Measurements from ENCODE around the gene CAMTA2. TPM values are rescaled to one million over a fixed set of nuclear protein-coding genes. Genes with fewer than 3 reads are reported as not detected.

CAMTA2 gene
- total RNA-seq, 1 experiment from 2014 or later: 9.2 TPM

DNA sequence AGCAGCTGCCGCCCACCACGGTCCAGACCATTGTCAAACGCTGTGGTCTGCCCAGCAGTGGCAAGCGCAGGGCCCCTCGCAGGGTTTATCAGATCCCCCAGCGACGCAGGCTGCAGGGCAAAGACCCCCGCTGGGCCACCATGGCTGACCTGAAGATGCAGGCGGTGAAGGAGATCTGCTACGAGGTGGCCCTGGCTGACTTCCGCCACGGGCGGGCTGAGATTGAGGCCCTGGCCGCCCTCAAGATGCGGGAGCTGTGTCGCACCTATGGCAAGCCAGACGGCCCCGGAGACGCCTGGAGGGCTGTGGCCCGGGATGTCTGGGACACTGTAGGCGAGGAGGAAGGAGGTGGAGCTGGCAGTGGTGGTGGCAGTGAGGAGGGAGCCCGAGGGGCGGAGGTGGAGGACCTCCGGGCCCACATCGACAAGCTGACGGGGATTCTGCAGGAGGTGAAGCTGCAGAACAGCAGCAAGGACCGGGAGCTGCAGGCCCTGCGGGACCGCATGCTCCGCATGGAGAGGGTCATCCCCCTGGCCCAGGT, 34.8 kb upstream of the CAMTA2 start (continued):
- TF ChIP-seq, protein P1, sequence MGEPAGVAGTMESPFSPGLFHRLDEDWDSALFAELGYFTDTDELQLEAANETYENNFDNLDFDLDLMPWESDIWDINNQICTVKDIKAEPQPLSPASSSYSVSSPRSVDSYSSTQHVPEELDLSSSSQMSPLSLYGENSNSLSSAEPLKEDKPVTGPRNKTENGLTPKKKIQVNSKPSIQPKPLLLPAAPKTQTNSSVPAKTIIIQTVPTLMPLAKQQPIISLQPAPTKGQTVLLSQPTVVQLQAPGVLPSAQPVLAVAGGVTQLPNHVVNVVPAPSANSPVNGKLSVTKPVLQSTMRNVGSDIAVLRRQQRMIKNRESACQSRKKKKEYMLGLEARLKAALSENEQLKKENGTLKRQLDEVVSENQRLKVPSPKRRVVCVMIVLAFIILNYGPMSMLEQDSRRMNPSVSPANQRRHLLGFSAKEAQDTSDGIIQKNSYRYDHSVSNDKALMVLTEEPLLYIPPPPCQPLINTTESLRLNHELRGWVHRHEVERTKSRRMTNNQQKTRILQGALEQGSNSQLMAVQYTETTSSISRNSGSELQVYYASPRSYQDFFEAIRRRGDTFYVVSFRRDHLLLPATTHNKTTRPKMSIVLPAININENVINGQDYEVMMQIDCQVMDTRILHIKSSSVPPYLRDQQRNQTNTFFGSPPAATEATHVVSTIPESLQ (CRISPR knock-in tag; IDR thresholded peaks at IDR 0.05): no peak
- TF ChIP-seq KAT7 (CRISPR knock-in tag; IDR thresholded peaks at IDR 0.05; ENCODE audit: borderline replicate concordance): no peak
- TF ChIP-seq, protein P2, sequence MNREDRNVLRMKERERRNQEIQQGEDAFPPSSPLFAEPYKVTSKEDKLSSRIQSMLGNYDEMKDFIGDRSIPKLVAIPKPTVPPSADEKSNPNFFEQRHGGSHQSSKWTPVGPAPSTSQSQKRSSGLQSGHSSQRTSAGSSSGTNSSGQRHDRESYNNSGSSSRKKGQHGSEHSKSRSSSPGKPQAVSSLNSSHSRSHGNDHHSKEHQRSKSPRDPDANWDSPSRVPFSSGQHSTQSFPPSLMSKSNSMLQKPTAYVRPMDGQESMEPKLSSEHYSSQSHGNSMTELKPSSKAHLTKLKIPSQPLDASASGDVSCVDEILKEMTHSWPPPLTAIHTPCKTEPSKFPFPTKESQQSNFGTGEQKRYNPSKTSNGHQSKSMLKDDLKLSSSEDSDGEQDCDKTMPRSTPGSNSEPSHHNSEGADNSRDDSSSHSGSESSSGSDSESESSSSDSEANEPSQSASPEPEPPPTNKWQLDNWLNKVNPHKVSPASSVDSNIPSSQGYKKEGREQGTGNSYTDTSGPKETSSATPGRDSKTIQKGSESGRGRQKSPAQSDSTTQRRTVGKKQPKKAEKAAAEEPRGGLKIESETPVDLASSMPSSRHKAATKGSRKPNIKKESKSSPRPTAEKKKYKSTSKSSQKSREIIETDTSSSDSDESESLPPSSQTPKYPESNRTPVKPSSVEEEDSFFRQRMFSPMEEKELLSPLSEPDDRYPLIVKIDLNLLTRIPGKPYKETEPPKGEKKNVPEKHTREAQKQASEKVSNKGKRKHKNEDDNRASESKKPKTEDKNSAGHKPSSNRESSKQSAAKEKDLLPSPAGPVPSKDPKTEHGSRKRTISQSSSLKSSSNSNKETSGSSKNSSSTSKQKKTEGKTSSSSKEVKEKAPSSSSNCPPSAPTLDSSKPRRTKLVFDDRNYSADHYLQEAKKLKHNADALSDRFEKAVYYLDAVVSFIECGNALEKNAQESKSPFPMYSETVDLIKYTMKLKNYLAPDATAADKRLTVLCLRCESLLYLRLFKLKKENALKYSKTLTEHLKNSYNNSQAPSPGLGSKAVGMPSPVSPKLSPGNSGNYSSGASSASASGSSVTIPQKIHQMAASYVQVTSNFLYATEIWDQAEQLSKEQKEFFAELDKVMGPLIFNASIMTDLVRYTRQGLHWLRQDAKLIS (CRISPR knock-in tag; IDR thresholded peaks at IDR 0.05; ENCODE audit: borderline replicate concordance): no peak
- no peak for TF ChIP-seq NR1H2 (CRISPR knock-in tag; IDR thresholded peaks at IDR 0.05)
- no peak for TF ChIP-seq CREM (CRISPR knock-in tag; IDR thresholded peaks at IDR 0.05)
- TF ChIP-seq, protein P3, sequence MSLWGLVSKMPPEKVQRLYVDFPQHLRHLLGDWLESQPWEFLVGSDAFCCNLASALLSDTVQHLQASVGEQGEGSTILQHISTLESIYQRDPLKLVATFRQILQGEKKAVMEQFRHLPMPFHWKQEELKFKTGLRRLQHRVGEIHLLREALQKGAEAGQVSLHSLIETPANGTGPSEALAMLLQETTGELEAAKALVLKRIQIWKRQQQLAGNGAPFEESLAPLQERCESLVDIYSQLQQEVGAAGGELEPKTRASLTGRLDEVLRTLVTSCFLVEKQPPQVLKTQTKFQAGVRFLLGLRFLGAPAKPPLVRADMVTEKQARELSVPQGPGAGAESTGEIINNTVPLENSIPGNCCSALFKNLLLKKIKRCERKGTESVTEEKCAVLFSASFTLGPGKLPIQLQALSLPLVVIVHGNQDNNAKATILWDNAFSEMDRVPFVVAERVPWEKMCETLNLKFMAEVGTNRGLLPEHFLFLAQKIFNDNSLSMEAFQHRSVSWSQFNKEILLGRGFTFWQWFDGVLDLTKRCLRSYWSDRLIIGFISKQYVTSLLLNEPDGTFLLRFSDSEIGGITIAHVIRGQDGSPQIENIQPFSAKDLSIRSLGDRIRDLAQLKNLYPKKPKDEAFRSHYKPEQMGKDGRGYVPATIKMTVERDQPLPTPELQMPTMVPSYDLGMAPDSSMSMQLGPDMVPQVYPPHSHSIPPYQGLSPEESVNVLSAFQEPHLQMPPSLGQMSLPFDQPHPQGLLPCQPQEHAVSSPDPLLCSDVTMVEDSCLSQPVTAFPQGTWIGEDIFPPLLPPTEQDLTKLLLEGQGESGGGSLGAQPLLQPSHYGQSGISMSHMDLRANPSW (CRISPR knock-in tag; conservative IDR thresholded peaks at IDR 0.05; ENCODE audit: low read depth): no peak
- TF ChIP-seq ZNF219 (CRISPR knock-in tag; IDR thresholded peaks at IDR 0.05; ENCODE audit: borderline replicate concordance): no peak
- no peak for TF ChIP-seq TEAD1 (CRISPR knock-in tag; IDR thresholded peaks at IDR 0.05)
- TF ChIP-seq GABPB1 (CRISPR knock-in tag; IDR thresholded peaks at IDR 0.05): no peak
- TF ChIP-seq, protein P4, sequence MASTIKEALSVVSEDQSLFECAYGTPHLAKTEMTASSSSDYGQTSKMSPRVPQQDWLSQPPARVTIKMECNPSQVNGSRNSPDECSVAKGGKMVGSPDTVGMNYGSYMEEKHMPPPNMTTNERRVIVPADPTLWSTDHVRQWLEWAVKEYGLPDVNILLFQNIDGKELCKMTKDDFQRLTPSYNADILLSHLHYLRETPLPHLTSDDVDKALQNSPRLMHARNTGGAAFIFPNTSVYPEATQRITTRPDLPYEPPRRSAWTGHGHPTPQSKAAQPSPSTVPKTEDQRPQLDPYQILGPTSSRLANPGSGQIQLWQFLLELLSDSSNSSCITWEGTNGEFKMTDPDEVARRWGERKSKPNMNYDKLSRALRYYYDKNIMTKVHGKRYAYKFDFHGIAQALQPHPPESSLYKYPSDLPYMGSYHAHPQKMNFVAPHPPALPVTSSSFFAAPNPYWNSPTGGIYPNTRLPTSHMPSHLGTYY (CRISPR knock-in tag; IDR thresholded peaks at IDR 0.05): no peak

DNA sequence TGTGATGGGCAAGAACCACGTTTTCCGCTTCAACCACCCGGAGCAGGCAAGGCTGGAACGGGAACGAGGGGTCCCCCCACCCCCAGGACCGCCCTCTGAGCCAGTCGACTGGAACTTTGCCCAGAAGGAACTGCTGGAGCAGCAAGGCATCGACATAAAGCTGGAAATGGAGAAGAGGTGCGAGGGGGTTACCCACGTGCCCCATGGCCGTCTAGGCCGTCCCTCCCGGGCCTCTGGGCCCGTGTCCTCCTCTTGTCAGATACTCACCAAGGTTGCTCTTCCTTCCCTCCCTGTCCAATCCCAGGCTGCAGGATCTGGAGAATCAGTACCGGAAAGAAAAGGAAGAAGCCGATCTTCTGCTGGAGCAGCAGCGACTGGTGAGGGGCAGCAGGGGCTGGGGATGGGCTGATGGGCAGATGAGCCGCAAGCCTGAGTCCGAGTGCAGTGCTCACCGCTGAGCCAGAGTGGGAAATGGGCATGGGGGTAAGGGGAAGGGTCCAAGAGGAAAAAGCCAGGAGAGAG, 33.1 kb upstream of the CAMTA2 start:
- POLR2A ChIA-PET: no interaction called here
- H3K36me3 Mint-ChIP-seq: peaks cover 43% of the 10 kb centered on the region
- ATAC-seq: no peak
- no peaks in the 10 kb centered on the region for H3K27me3 Mint-ChIP-seq (ENCODE audit: low read depth)
- H3K4me3 Mint-ChIP-seq: no peak overlapping the region
- DNase-seq (ENCODE audit: low spot score): no peak
- no peaks in the 10 kb centered on the region for H3K4me1 Mint-ChIP-seq
- H3K27ac Mint-ChIP-seq: no peak overlapping the region
- CTCF ChIA-PET: no interaction called here
- no peaks in the 10 kb centered on the region for H3K9me3 Mint-ChIP-seq
- TF ChIP-seq ZNF671 (CRISPR knock-in tag; IDR thresholded peaks at IDR 0.05): no peak
- TF ChIP-seq, protein P5, sequence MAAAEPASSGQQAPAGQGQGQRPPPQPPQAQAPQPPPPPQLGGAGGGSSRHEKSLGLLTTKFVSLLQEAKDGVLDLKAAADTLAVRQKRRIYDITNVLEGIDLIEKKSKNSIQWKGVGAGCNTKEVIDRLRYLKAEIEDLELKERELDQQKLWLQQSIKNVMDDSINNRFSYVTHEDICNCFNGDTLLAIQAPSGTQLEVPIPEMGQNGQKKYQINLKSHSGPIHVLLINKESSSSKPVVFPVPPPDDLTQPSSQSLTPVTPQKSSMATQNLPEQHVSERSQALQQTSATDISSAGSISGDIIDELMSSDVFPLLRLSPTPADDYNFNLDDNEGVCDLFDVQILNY (CRISPR knock-in tag; IDR thresholded peaks at IDR 0.05): no peak
- TF ChIP-seq TEAD1 (CRISPR knock-in tag; IDR thresholded peaks at IDR 0.05): no peak
- TF ChIP-seq NR2C2 (CRISPR knock-in tag; IDR thresholded peaks at IDR 0.05): no peak
- no peak for TF ChIP-seq RORB (CRISPR knock-in tag; IDR thresholded peaks at IDR 0.05)
- no peak for TF ChIP-seq ESRRA (CRISPR knock-in tag; IDR thresholded peaks at IDR 0.05; ENCODE audit: borderline replicate concordance)
- TF ChIP-seq TP53 (CRISPR knock-in tag; IDR thresholded peaks at IDR 0.05): no peak
- no peak for TF ChIP-seq ATF1 (CRISPR knock-in tag; IDR thresholded peaks at IDR 0.05)
- TF ChIP-seq, protein P2 (CRISPR knock-in tag; IDR thresholded peaks at IDR 0.05; ENCODE audit: borderline replicate concordance): no peak
